Measurements from ENCODE around the gene RPH3AL. TPM values are rescaled to one million over a fixed set of nuclear protein-coding genes. Genes with fewer than 3 reads are reported as not detected.

Gene RPH3AL
- total and polyA plus RNA-seq, 3 donors from 2014 or later: 4.4 to 13.5 (median 6.5) TPM

GRCh38 chr17:259341-259976 lies 93.1 kb downstream of the RPH3AL start:
- no peaks in the 10 kb centered on the region for H3K4me1 ChIP-seq
- H3K27me3 ChIP-seq: no peaks in the 10 kb centered on the region
- WGBS, 2 donors: 73 to 82% methylated on average over 22 of the region's 22 CpGs
- TF ChIP-seq CTCF (IDR thresholded peaks at IDR 0.05): no peak
- no peak for DNase-seq
- H3K4me3 ChIP-seq: no peak overlapping the region
- H3K27ac ChIP-seq: no peak overlapping the region
- H3K9me3 ChIP-seq: no peaks in the 10 kb centered on the region
- H3K36me3 ChIP-seq (ENCODE audit: low read depth, missing control alignments): no peaks in the 10 kb centered on the region
- intact Hi-C loops (cut with DNase I; ENCODE audit: low total_unique reads): no loop called here

- 96% methylated on average over 12 of the region's 12 CpGs for WGBS, 2 donors
- Histone ChIP-seq H3K4me1 (no peaks in the 10 kb centered on the region), H3K4me3 (no peak overlapping the region), H3K27me3 (no peaks in the 10 kb centered on the region), H3K9me3 (no peaks in the 10 kb centered on the region), H3K36me3 (ENCODE audit: low read depth, missing control alignments) (no peaks in the 10 kb centered on the region), H3K27ac (no peak overlapping the region)
- intact Hi-C loops (cut with DNase I; ENCODE audit: low total_unique reads): no loop called here
- no peak for DNase-seq
- TF ChIP-seq CTCF (IDR thresholded peaks at IDR 0.05): no peak
- no peak for TF ChIP-seq POLR2A (IDR thresholded peaks at IDR 0.05)
Measured at GRCh38 chr17:258906-259305, 93.7 kb downstream of the RPH3AL start.

- Histone ChIP-seq H3K27ac (no peak overlapping the region), H3K4me1 (no peaks in the 10 kb centered on the region), H3K4me3 (no peak overlapping the region), H3K27me3 (no peaks in the 10 kb centered on the region), H3K36me3 (ENCODE audit: low read depth, missing control alignments) (no peaks in the 10 kb centered on the region), H3K9me3 (no peaks in the 10 kb centered on the region)
- intact Hi-C loops (cut with DNase I; ENCODE audit: low total_unique reads): no loop called here
- TF ChIP-seq POLR2A (IDR thresholded peaks at IDR 0.05) (no peak), CTCF (IDR thresholded peaks at IDR 0.05) (no peak)
- DNase-seq: no peak
- 83 to 86% methylated on average over 23 of the region's 23 CpGs for WGBS, 2 donors
Measured at GRCh38 chr17:258045-258734, 94.4 kb downstream of the RPH3AL start.

GRCh38 chr17:253091-253846 lies 99.3 kb downstream of the RPH3AL start:
- Histone ChIP-seq H3K9me3 (no peaks in the 10 kb centered on the region), H3K4me3 (no peak overlapping the region), H3K27ac (no peak overlapping the region), H3K27me3 (no peaks in the 10 kb centered on the region), H3K4me1 (no peaks in the 10 kb centered on the region), H3K36me3 (ENCODE audit: low read depth, missing control alignments) (no peaks in the 10 kb centered on the region)
- TF ChIP-seq CTCF (IDR thresholded peaks at IDR 0.05) (no peak), POLR2A (IDR thresholded peaks at IDR 0.05) (no peak)
- WGBS, 2 donors: 79 to 85% methylated on average over 18 to 23 of the region's 29 CpGs
- intact Hi-C loops (cut with DNase I; ENCODE audit: low total_unique reads): no loop called here
- no peak for DNase-seq

Measured in testis (tissue), 3 donors.